GM18499 (cell line): ENCODE data around the gene TRANK1.

Source experiments
- ATAC-seq: cut with Tn5 transposase; IDR thresholded peaks from one replicate; pipeline ENCODE4 v1.9.1; 2021; ENCODE audit warnings: moderate number of reproducible peaks; ENCODE audit not compliant: insufficient read depth, unreplicated experiment

The TRANK1 gene

DNA sequence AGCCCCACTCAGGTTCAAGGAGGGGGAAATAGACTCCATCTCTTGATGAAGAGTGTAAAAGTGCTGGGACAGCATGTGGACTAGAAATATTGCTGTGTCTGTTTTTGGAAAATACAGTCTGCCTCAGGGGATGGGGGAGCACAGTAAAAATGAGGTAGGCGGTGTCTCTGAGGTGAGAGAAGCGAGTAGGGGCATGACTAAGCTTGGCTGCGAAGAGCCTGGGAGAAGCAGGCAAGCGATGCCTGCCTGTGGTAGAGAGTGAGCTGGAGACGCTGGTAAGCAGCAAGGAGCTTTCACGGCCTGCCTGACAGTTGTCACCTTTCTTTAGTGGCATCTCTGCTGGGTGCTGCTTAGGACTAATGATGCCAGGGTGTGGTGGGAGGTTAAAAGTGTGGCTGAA is 131.5 kb downstream of the TRANK1 start:
- ATAC-seq, result no peak

DNA sequence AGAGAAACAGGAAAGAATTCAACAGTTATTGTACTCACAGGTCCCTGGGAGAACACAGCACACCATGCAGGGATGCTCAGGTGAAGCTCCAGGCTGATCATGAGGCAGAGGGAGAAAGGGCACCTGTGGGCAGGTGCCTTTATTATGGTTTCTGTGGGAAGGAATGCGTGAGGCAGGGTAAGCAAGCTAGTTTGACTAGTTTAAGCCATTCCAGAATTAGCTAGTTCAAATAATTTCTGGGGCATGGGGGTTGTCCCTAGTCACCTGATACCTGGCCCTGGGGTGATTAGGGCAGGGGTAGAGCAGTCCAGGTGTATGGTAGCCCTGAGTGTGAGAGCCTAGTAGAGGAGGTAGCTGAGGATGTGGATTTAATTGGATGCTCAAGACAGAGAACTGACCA is 132.6 kb downstream of the TRANK1 start:
- ATAC-seq, result no peak

DNA sequence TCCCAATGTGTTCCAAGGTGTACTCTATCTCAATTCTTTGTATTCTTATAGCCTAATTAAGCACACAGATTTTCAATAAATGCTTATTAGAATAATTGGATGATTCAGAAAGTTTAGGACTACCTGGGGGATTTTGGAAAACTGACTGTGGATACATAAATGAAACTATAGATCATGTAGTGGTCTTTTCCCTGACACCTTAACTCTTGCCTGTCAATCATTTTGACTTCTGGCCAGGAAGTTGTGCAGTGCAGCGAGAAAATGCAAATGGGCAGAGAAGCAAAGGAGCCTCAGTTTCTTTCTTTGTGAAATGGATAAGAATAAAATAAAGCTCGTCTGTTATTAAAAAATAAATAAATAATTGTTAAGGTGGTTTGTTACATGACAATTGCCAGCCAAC is 133.1 kb downstream of the TRANK1 start:
- ATAC-seq, result no peak

DNA sequence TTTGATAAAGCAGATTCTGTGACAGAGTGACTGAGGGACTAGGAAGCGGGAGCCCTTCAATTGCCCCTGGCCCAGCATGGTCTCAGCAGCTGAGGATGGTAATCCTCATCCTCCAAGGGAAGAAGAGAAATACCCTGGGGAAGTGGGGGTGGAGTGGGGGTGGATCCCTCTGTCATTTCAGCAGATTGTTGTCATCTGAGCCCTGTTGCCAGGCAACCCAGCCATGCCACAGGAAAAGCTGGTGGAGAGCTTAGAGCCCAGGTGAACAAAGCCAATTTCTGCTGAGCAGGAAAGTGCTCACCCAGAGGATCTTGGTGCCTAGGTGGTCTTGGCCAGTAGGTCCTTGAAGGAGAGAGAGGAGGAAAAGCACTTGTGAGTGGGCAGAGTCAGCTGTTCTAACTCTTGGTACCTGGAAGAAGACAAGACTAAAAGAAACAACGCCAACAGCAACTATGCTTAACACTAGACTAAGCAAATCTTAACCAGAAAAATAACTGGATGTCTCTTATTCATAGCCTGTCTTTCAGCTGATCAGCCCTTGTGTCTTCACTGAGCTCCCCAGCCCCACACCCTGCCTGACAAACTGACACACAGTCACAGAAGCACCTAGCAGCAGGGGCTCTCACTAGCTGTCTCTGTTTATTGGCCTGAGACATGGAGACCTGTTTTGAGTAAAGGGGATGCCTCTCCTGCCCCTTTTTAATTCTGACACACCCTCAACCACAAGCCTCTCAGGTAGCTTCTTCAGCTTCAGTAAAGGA is 140.4 kb downstream of the TRANK1 start:
- no peak for ATAC-seq

DNA sequence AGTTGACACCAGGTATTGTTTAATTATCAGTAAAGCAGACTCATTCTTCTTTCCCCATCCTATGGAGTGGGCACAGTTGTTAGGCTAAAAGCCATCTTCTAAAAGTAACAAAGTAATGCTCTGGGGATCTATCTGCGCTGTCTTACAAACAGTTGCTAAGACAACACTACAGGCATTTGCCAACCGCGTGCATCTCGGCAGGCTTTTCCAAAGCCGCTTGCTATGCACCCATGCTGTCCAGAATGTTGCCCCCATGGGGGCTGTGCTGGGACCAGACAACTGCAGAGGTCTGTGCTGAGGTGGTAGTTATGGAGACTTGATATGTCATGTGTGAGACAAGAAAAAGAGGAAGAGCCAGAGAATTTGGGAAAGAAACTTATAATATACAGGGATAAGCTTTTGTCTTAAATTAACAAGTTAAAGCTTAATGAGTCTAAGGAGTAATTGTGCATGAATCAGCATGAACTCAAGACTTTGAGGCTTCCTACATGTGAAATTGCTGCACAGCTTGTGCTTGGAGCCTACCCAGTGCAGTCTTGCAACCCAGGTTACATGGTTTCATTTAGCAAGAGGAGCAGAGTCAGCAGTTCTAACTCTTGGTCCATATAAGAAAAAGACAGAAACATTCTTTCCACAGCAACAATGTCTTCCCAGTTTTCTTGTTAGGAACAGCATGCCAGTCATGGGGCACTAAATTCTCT is 141.6 kb downstream of the TRANK1 start:
- ATAC-seq, result no peak

DNA sequence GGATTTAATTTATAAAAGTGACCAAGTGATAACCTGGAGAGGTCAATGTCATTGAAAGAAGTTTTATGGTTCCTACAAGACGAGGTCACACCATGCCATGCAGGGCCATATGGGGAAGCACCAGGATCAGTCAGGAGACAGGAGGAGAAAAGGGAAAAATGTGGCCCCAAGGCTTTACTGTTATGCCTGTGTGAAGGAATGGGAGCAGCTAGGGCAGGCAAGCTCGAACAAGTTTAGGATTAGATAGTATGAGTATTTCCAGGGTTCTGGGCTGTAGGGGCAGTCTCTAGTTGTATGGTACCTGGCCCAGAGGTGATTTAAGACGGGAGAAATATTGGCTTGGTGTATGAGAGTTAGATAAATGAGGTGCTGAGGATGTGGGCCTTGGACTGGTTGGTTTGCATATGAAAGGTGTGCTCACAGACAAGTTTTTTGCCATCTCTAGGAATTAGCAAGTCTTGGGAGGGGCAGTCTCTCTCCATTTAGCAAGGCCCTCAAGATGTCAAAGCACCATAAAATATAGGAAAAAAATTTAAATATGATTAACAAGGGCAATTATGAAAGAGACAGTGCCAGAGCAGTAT is 144.2 kb downstream of the TRANK1 start:
- no peak for ATAC-seq

DNA sequence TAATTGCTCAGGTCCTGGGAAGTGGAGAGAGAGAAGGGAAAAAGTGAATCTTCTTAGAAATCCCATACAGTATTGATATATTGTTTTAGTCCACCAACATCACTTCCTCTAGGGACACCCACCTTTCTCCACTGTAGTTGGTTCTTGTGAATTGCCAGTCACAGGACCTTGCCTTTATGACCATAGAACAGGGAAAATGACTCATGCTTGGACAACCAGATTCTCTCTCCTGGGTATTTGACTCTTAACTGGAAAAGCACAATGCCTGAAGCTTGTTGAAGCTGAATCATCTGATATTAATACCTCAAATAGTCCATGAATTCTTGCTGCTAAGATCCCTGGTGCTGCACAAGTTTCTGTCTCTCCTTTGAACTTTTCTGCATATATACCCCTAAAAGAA is 148.0 kb downstream of the TRANK1 start:
- ATAC-seq, result no peak

DNA sequence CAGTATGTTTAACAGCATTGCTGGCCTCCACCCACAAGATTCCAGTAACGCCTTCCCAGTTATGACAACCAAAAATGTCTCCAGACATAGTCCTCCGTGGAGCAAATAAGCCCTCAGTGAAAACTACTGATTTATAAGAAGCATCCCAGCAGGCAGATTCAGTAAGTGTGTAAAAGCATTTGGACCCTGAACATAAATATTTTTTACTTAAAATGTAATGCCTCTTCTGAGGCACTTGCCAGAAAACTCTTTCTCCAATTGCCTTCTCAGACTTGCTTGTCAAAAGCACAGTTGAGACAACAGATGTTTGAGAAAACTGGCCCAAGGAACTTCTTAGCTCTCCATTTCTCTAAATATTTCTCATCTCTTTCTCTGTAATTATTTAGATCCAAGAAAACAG is 148.7 kb downstream of the TRANK1 start:
- ATAC-seq, result no peak

DNA sequence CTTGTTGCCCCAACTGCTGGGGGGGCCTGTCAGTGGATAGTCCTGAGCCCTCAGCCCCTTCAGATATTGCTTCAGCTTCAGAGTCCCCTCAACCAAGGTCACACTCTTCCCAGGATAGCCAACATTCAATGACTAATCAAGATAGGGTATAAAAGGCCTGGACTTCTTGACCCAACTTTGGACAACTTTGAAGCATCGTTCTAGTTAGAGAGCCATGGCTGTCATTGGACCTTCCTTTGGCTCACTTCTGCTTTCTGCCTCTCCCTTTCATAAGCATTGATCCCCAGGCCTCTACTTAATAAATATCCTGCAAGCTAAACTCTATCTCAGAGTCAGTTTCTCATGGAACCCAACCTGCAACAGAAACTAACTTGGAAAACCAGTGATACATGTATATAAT is 149.2 kb downstream of the TRANK1 start:
- no peak for ATAC-seq

DNA sequence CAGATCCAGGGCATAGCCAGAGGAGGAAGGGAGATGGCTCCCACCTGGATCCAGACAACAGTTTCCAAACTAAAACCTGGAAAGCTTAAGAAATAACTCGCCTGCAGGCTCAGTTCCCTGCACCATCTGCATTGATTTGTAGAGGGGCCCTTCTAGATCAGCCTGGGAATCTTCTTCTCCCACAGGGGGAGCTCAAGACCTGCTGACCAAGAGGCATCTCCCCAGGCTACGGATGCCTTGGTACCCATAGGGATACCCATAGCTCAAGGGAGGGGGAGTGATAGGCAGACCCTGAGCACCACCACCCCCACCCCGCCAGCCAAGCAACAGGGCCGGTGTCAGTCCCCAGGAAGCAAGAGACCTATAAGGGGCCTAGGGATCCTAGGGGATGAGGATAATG is 152.5 kb downstream of the TRANK1 start:
- no peak for ATAC-seq

DNA sequence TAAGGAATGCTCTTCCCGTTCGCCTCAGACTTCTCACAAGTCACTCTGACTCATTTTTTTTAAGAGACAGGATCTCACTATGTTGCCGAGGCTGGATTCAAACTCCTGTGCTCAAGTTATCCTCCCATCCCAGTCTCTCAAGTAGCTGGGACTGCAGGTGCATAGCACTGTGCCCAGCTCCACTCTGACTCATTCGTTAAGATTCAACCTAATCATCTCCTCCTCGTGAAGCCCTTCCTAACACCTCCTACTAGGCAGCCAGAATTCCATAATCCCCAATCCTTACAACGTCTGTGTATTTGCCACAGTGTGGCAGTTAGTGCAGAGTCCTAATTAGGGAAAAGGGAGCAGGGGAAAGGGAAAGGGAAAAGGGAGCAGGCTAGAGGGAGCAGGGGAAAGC is 154.1 kb downstream of the TRANK1 start:
- no peak for ATAC-seq

DNA sequence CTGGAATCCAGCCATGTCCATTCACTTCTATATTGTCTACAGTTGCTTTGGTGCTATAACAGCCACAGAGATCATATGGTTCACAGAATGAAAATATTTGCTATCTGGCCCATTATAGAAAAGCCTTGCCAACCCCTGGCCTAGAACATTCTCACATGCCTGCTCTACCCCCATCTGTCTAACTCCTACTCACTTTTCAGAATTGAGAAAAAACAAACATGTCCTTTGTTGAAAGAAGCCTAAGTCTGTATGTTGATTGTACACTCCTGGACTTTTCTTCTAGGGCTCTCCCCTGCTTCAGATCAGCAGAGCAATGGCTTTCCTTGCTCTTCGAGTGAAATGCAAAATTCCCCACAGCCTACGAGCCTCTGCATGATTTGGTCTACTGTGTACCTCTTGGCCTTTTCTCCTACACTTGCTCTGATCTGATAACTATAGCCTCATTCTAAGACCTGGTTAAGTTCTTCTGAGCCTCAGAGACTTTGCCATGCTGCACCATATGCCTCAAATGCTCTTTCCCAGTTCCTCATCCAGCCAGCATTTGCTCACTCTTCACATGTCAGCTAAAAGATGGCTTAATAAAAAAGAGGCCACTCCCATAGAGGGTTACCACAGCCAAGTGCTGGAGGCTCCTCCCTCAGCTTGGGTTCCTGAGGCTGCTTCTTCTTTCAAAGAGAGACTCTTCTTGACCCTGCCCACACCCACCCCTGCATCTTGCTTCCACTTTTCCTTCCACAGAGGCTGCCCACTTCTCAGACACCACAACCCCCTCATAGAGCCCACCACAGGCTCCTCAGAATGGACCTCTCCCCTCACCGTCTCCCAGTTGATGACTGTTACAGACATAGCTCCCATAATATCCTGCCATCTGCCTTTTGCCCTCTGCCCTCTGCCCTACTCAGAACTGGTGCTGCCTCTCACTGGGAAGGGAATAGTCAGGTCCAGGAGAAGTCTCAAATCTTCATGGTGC is 157.6 kb downstream of the TRANK1 start:
- ATAC-seq, result no peak

DNA sequence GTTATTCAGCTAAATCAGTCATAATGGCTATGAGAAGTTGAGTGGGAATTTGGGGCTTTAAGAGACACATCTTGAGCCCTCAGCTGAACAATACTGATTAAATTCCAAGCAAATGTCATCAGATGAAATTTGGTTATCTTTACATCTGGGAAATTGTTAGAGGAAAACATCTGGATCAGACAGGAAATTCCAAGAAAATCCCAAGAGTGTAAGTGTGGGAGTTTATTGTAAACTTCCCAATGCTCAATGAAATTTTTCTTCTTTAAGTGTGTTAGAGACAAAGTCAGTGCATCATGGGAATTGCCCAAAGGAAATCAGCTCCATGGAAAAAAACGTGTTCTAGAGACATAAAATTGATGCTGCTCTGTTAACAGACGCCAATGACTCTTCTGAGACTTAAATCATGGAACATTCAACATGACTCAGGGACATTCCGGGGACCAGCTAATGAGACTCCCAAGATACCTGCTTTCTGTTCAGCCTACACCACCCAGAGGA is 160.7 kb downstream of the TRANK1 start:
- ATAC-seq, result no peak

DNA sequence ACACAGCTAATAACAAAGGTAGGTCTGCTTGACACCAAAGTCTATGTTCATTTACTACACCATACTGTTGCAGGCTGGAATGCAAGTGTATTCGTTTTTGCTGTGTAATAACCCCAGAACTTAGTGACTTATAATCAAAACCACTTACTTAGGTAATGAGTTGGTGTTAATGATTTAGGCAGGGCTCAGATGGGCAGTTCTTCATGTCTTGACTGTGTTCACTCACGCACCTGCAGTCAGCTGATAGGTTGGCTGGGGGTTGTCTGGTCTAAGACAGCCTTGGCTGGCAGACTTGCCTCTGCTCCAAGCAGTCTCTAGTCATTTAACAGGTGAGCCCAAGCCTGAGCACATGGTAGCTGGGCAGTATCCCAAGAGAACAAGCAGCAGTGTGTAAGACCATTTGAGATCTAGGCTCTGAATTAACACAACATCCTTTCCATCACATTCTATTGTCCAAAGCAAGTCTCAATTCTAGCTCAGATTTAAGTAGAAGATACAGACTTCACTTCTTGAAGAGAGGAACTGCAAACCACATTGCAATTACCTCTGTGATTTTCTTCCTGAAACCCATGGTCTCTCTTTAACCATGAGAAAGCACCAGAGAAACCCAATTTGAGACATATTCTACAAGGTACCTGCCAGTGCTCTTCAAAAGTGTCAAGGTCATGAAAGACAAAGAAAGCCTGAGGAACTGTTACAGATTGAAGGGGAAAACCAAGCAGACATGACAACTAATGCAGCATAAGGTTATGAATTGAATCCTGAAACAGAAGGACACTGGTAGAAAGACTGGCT is 167.2 kb downstream of the TRANK1 start:
- ATAC-seq, result no peak
